MM.1S (cell line): ENCODE results near the gene PPARGC1A.

Experiments
- DNase-seq: peaks from one replicate; pipeline ENCODE4 v3.0.0-alpha.2; 2015
- H2AFZ ChIP-seq: fragments of 300-600 bp; sonication (generic); 2 replicates; pipeline ENCODE4 v1.6.0; 2016; ENCODE audit warnings: antibody characterized with exemption, low read length
- H3F3A ChIP-seq: fragments of 300-600 bp; sonication (generic); 2 replicates; pipeline ENCODE4 v1.6.1; 2016; ENCODE audit warnings: mild to moderate bottlenecking, antibody characterized with exemption, low read length, moderate library complexity, mixed read lengths; ENCODE audit not compliant: insufficient read depth
- H3K27ac ChIP-seq: fragments of 300-600 bp; sonication (generic); 2 replicates; pipeline ENCODE4 v1.5.1; 2016; ENCODE audit warnings: mild to moderate bottlenecking, low read length
- H3K27me3 ChIP-seq: fragments of 300-600 bp; sonication (generic); replicated peaks from 2 replicates; pipeline ENCODE4 v1.6.0; 2016; ENCODE audit warnings: low read length; ENCODE audit not compliant: insufficient read depth
- H3K36me3 ChIP-seq: fragments of 300-600 bp; sonication (generic); replicated peaks from 2 replicates; pipeline ENCODE4 v1.6.1; 2016; ENCODE audit warnings: mild to moderate bottlenecking, low read length, mixed read lengths; ENCODE audit not compliant: insufficient read depth
- H3K4me1 ChIP-seq: fragments of 300-600 bp; sonication (generic); 2 replicates; pipeline ENCODE4 v1.6.1; 2016; ENCODE audit warnings: low read length, mixed read lengths
- H3K4me2 ChIP-seq: fragments of 300-600 bp; sonication (generic); 2 replicates; pipeline ENCODE4 v1.6.0; 2016; ENCODE audit warnings: low read depth, low read length
- H3K4me3 ChIP-seq: fragments of 300-600 bp; sonication (generic); 2 replicates; pipeline ENCODE4 v1.5.1; 2016; ENCODE audit warnings: low read length, mixed read lengths
- H3K79me2 ChIP-seq: fragments of 300-600 bp; sonication (generic); 2 replicates; pipeline ENCODE4 v1.6.1; 2016; ENCODE audit warnings: mixed run types, low read length, mixed read lengths
- H3K9ac ChIP-seq: fragments of 300-600 bp; sonication (generic); 2 replicates; pipeline ENCODE4 v1.6.1; 2016; ENCODE audit warnings: low read length, mixed read lengths
- H3K9me2 ChIP-seq: fragments of 300-600 bp; sonication (generic); replicated peaks from 2 replicates; pipeline ENCODE4 v1.6.1; 2016; ENCODE audit warnings: mild to moderate bottlenecking, low read length, mixed read lengths; ENCODE audit not compliant: insufficient read depth
- H3K9me3 ChIP-seq: fragments of 300-600 bp; sonication (generic); replicated peaks from 2 replicates; pipeline ENCODE4 v1.6.1; 2016; ENCODE audit warnings: mild to moderate bottlenecking, low read length, mixed read lengths; ENCODE audit not compliant: insufficient read depth
- H4K20me1 ChIP-seq: fragments of 300-600 bp; sonication (generic); 2 replicates; pipeline ENCODE4 v1.6.1; 2016; ENCODE audit warnings: mild to moderate bottlenecking, low read length, moderate library complexity, mixed read lengths; ENCODE audit not compliant: insufficient read depth
- CTCF ChIP-seq: fragments of 300-600 bp; sonication (generic); IDR thresholded peaks from 2 replicates; pipeline ENCODE4 v1.5.1; 2016; ENCODE audit warnings: antibody characterized with exemption, low read length, mixed read lengths
- EZH2 ChIP-seq: fragments of 300-600 bp; sonication (generic); optimal IDR thresholded peaks from 2 replicates; pipeline ENCODE3; 2017; ENCODE audit warnings: low read depth, mild to moderate bottlenecking, antibody characterized with exemption, low read length, mixed read lengths
- EZH2phosphoT487 ChIP-seq: fragments of 300-600 bp; sonication (generic); IDR thresholded peaks from 2 replicates; pipeline ENCODE4 v1.6.1; 2018; ENCODE audit warnings: antibody characterized with exemption, low read length

The PPARGC1A gene

GRCh38 chr4:23851464-23851863 lies 38.4 kb downstream of the PPARGC1A start:
- Histone ChIP-seq H3K27me3 (no peaks in the 10 kb centered on the region), H2AFZ (no peak overlapping the region)

GRCh38 chr4:23847158-23847557 lies 42.7 kb downstream of the PPARGC1A start:
- H3K9ac ChIP-seq: no peak overlapping the region
- no peaks in the 10 kb centered on the region for H3K9me2 ChIP-seq
- no peak overlapping the region for H3K4me2 ChIP-seq
- H3K27me3 ChIP-seq: no peaks in the 10 kb centered on the region
- H3F3A ChIP-seq: no peaks in the 10 kb centered on the region
- H3K79me2 ChIP-seq: no peaks in the 10 kb centered on the region
- DNase-seq: no peak
- no peak overlapping the region for H3K27ac ChIP-seq
- no peaks in the 10 kb centered on the region for H3K9me3 ChIP-seq
- H2AFZ ChIP-seq: no peak overlapping the region
- no peaks in the 10 kb centered on the region for H3K36me3 ChIP-seq
- no peaks in the 10 kb centered on the region for H4K20me1 ChIP-seq
- TF ChIP-seq CTCF (no peak), EZH2 (no peak), EZH2phosphoT487 (no peak)
- no peaks in the 10 kb centered on the region for H3K4me1 ChIP-seq
- no peak overlapping the region for H3K4me3 ChIP-seq

More at GRCh38 chr4:23851464-23851863, 38.4 kb downstream of the PPARGC1A start:
- no peak for DNase-seq
- TF ChIP-seq EZH2phosphoT487: no peak
- TF ChIP-seq CTCF: no peak
- TF ChIP-seq EZH2: no peak
- Histone ChIP-seq H3K79me2 (no peaks in the 10 kb centered on the region), H3K4me2 (no peak overlapping the region), H3K4me3 (no peak overlapping the region), H3K9ac (no peak overlapping the region), H4K20me1 (no peaks in the 10 kb centered on the region), H3K9me2 (no peaks in the 10 kb centered on the region), H3K36me3 (no peaks in the 10 kb centered on the region), H3K27ac (no peak overlapping the region), H3K4me1 (no peaks in the 10 kb centered on the region), H3F3A (no peaks in the 10 kb centered on the region), H3K9me3 (no peaks in the 10 kb centered on the region)

GRCh38 chr4:23844961-23845360 lies 44.9 kb downstream of the PPARGC1A start:
- Histone ChIP-seq H3K9ac (no peak overlapping the region), H3K9me2 (no peaks in the 10 kb centered on the region), H3K36me3 (no peaks in the 10 kb centered on the region), H3K27me3 (no peaks in the 10 kb centered on the region), H3K4me1 (no peaks in the 10 kb centered on the region), H3K4me3 (no peak overlapping the region), H4K20me1 (no peaks in the 10 kb centered on the region), H3K9me3 (no peaks in the 10 kb centered on the region), H3F3A (no peaks in the 10 kb centered on the region), H3K79me2 (no peaks in the 10 kb centered on the region), H2AFZ (no peak overlapping the region), H3K27ac (no peak overlapping the region), H3K4me2 (no peak overlapping the region)
- no peak for DNase-seq
- TF ChIP-seq EZH2phosphoT487 (no peak), CTCF (no peak), EZH2 (no peak)

GRCh38 chr4:23839279-23839678 lies 50.6 kb downstream of the PPARGC1A start:
- Histone ChIP-seq H3K79me2 (peaks cover 3% of the 10 kb centered on the region; the same call in 1 of the 2 replicates), H3K9ac (no peak overlapping the region), H2AFZ (no peak overlapping the region), H3K4me2 (no peak overlapping the region), H3F3A (no peaks in the 10 kb centered on the region), H3K27ac (no peak overlapping the region), H3K9me3 (no peaks in the 10 kb centered on the region), H3K9me2 (no peaks in the 10 kb centered on the region), H3K4me3 (no peak overlapping the region), H3K27me3 (no peaks in the 10 kb centered on the region), H4K20me1 (no peaks in the 10 kb centered on the region), H3K4me1 (no peaks in the 10 kb centered on the region), H3K36me3 (no peaks in the 10 kb centered on the region)
- TF ChIP-seq EZH2: no peak
- TF ChIP-seq EZH2phosphoT487: no peak
- TF ChIP-seq CTCF: no peak
- no peak for DNase-seq
